SU-DHL-6 (cell line): ENCODE data around the gene PPIC.

Experiments used
- H2AFZ ChIP-seq: fragments of 200-600 bp; sonication (generic); 2 replicates; pipeline ENCODE4 v1.6.1; 2014; ENCODE audit warnings: low read depth, mild to moderate bottlenecking, moderate library complexity, mixed read lengths, antibody characterized with exemption, low read length; ENCODE audit not compliant: severe bottlenecking
- H3F3A ChIP-seq: fragments of 200-600 bp; shearing (Covaris generic); 2 replicates; pipeline ENCODE4 v1.6.0; 2016; ENCODE audit warnings: antibody characterized with exemption, mild to moderate bottlenecking; ENCODE audit not compliant: insufficient read depth
- H3K27ac ChIP-seq: fragments of 200-600 bp; sonication (generic); 2 replicates; pipeline ENCODE4 v1.5.1; 2016; ENCODE audit warnings: low read depth, mild to moderate bottlenecking, low read length, moderate library complexity, mixed read lengths
- H3K27me3 ChIP-seq: fragments of 200-600 bp; sonication (generic), shearing (Covaris generic); 2 replicates; pipeline ENCODE4 v1.6.0; 2014; ENCODE audit warnings: mild to moderate bottlenecking, low read length
- H3K36me3 ChIP-seq: fragments of 200-600 bp; sonication (generic); 2 replicates; pipeline ENCODE4 v1.6.1; 2014; ENCODE audit warnings: mild to moderate bottlenecking, low read length, mixed read lengths
- H3K4me2 ChIP-seq: fragments of 300-600, 200-600 bp; shearing (Covaris generic), sonication (generic); 2 replicates; pipeline ENCODE4 v1.6.0; 2014; ENCODE audit warnings: low read length, low read depth, mild to moderate bottlenecking; ENCODE audit not compliant: poor library complexity, severe bottlenecking
- H3K4me3 ChIP-seq: fragments of 200-600 bp; sonication (generic); 2 replicates; pipeline ENCODE4 v1.5.1; 2014; ENCODE audit warnings: antibody characterized with exemption, low read length, mild to moderate bottlenecking, mixed read lengths; ENCODE audit not compliant: insufficient read depth, poor library complexity, severe bottlenecking
- H3K79me2 ChIP-seq: fragments of 200-600 bp; sonication (generic); 2 replicates; pipeline ENCODE4 v1.6.1; 2014; ENCODE audit warnings: mild to moderate bottlenecking, low read length, moderate library complexity; ENCODE audit not compliant: insufficient read depth
- H3K9ac ChIP-seq: fragments of 200-600 bp; sonication (generic); 2 replicates; pipeline ENCODE4 v1.7.0; 2014; ENCODE audit warnings: mild to moderate bottlenecking, low read length
- H3K9me2 ChIP-seq: fragments of 200-600 bp; sonication (generic); replicated peaks from 2 replicates; pipeline ENCODE4 v1.6.1; 2014; ENCODE audit warnings: low read length; ENCODE audit not compliant: insufficient read depth
- H3K9me3 ChIP-seq: fragments of 200-600 bp; sonication (generic); 2 replicates; pipeline ENCODE4 v1.6.1; 2014; ENCODE audit warnings: low read length, mixed read lengths; ENCODE audit not compliant: insufficient read depth
- H4K20me1 ChIP-seq: fragments of 200-600 bp; sonication (generic); 2 replicates; pipeline ENCODE4 v1.6.1; 2014; ENCODE audit warnings: low read depth, mild to moderate bottlenecking, antibody characterized with exemption, low read length, moderate library complexity, mixed read lengths
- EZH2phosphoT487 ChIP-seq: fragments of 200-600 bp; sonication (generic), shearing (Covaris generic); conservative IDR thresholded peaks from 2 replicates; pipeline ENCODE4 v1.6.1; 2018; ENCODE audit warnings: mild to moderate bottlenecking, antibody characterized with exemption, low read length, moderate library complexity, mixed read lengths
- TF ChIP-seq, protein P1 (sequence below): fragments of 200-600 bp; sonication (generic); IDR thresholded peaks from one replicate; pipeline ENCODE4 v1.5.1; 2017; ENCODE audit warnings: antibody characterized with exemption, mild to moderate bottlenecking, low read length, moderate library complexity; ENCODE audit not compliant: insufficient read depth, poor library complexity, severe bottlenecking

Gene PPIC

DNA sequence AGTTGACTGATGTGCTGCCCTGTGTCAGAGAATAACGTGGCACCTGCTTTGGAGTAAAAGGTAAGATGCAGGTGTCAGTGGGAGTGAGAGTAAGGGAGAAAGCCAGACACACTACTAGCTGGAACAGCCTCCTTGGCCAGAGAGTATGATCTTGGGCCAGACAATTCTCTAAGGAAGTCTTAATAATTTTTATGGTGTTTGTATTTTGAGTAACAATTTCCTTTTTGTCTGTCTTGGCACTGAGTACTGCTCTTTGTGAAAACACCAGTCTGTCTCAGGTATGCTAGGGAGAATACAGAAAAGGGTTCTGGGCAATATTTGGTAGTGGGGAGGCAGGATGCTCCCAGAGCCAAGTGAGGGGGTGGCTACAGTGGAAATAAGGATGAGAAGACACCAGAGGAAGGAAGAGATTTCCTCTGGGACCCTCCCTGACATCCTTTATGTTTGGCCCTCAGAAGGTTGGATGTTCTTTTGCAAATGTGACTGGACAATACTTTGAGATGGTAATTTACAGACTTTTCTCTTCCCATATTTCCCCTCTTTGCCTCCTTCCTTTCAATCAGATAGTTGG, 31.9 kb upstream of the PPIC start:
- Histone ChIP-seq H3K9me2 (no peaks in the 10 kb centered on the region), H2AFZ (no peak overlapping the region), H4K20me1 (no peaks in the 10 kb centered on the region), H3K9me3 (no peaks in the 10 kb centered on the region), H3K27me3 (no peaks in the 10 kb centered on the region; the same call in 1 of the 2 replicates), H3K4me2 (no peak overlapping the region), H3K27ac (no peak overlapping the region), H3F3A (no peaks in the 10 kb centered on the region), H3K9ac (no peak overlapping the region), H3K36me3 (no peaks in the 10 kb centered on the region), H3K4me3 (no peak overlapping the region), H3K79me2 (no peaks in the 10 kb centered on the region)
- TF ChIP-seq, protein P1, sequence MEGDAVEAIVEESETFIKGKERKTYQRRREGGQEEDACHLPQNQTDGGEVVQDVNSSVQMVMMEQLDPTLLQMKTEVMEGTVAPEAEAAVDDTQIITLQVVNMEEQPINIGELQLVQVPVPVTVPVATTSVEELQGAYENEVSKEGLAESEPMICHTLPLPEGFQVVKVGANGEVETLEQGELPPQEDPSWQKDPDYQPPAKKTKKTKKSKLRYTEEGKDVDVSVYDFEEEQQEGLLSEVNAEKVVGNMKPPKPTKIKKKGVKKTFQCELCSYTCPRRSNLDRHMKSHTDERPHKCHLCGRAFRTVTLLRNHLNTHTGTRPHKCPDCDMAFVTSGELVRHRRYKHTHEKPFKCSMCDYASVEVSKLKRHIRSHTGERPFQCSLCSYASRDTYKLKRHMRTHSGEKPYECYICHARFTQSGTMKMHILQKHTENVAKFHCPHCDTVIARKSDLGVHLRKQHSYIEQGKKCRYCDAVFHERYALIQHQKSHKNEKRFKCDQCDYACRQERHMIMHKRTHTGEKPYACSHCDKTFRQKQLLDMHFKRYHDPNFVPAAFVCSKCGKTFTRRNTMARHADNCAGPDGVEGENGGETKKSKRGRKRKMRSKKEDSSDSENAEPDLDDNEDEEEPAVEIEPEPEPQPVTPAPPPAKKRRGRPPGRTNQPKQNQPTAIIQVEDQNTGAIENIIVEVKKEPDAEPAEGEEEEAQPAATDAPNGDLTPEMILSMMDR, result no peak
- TF ChIP-seq EZH2phosphoT487, result no peak

DNA sequence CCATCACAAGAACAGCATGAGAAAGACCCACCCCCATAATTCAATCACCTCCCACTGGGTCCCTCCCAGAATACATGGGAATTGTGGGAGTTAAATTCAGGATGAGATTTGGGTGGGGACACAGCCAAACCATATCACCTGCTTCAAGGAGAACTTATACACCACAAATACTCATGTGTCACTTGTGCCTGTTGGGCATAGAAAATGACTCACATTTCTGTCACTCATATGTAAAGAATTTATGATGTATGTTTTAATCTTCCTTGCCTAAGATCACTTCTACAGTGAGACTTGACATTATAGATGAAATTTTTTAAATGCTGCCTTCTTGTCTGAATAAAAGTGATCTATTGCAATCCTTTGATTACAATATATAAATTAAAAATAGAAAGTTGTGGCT, 29.5 kb upstream of the PPIC start:
- TF ChIP-seq, protein P1, result no peak
- TF ChIP-seq EZH2phosphoT487, result no peak
- no peaks in the 10 kb centered on the region for H3K9me3 ChIP-seq
- no peaks in the 10 kb centered on the region for H3F3A ChIP-seq
- H3K36me3 ChIP-seq, result no peaks in the 10 kb centered on the region
- H3K9me2 ChIP-seq, result no peaks in the 10 kb centered on the region
- H3K79me2 ChIP-seq, result no peaks in the 10 kb centered on the region
- H3K27me3 ChIP-seq, result no peaks in the 10 kb centered on the region; the same call in 1 of the 2 replicates
- H2AFZ ChIP-seq, result no peak overlapping the region
- no peak overlapping the region for H3K4me2 ChIP-seq
- no peaks in the 10 kb centered on the region for H4K20me1 ChIP-seq
- no peak overlapping the region for H3K4me3 ChIP-seq
- no peak overlapping the region for H3K27ac ChIP-seq
- no peak overlapping the region for H3K9ac ChIP-seq

- Histone ChIP-seq H3K9me2 (no peaks in the 10 kb centered on the region), H2AFZ (no peak overlapping the region), H3K79me2 (no peaks in the 10 kb centered on the region), H3K27me3 (no peaks in the 10 kb centered on the region), H3F3A (no peaks in the 10 kb centered on the region), H3K27ac (no peak overlapping the region), H4K20me1 (no peaks in the 10 kb centered on the region), H3K9ac (no peak overlapping the region), H3K36me3 (no peaks in the 10 kb centered on the region), H3K4me3 (no peak overlapping the region), H3K9me3 (no peaks in the 10 kb centered on the region), H3K4me2 (no peak overlapping the region)
- TF ChIP-seq, protein P1, result no peak
- TF ChIP-seq EZH2phosphoT487, result no peak
These were observed 22.9 kb upstream of the PPIC start for GRCh38 chr5:123059455-123059854.
